ENCODE results near the gene COL4A2.

The COL4A2 gene

DNA sequence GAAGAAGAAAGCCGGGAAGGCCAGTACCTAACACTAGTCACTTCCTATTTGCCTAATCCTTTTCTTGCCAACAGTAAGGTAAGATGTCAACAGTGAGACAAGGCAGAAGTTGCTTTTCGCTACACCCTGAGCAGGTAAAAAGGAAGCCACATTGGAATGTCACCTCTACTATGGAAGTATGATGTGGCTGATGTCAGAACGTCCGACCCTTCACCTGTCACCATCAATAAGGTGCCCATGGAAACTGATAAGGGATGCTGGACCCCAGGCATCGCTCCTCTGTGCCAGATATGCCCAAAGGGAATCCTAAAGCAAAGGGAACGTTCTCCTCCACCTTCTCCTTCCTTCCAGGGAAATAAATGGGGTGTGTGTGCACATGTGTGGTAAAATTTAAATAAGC lies 34.4 kb upstream of the COL4A2 start:
- no peak for FAIRE-seq

DNA sequence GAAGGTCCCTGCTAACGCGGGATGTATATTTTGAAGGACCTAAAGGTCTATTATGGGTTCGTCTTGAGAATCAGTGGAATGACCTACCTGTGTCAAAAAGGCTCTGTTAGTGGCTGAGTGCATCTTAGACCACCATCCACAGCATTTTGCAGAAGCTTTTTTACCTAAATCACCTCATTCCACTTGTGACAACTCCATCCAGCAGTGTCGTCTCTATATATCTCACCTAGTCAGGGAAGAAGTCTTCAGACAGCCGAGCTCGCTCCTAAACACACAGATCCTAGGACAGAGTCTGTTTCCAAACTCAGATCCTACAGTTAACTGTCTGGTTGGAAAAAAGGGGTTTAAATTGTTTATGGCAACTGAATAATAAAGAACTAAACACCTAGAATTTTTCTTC lies 33.8 kb upstream of the COL4A2 start:
- no peak for FAIRE-seq

DNA sequence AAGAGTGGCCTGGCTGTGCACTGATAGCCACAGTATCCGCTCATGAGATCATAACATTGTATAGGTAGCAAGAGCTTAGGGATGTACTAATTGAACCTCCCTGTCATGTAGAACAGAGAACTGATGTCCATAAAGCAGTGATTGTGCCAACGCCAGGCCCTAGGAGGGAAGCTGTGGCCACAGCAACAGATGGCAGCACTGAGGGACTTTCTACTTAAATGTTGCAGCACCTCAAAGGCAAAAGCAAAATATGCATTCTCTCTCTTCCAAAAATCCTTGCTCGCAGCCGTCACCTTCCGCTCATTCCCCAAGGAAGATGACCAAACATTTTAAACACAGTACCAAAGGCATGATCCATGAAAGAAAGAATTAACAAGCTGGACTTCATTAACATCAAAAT lies 32.4 kb upstream of the COL4A2 start:
- no peak for FAIRE-seq

DNA sequence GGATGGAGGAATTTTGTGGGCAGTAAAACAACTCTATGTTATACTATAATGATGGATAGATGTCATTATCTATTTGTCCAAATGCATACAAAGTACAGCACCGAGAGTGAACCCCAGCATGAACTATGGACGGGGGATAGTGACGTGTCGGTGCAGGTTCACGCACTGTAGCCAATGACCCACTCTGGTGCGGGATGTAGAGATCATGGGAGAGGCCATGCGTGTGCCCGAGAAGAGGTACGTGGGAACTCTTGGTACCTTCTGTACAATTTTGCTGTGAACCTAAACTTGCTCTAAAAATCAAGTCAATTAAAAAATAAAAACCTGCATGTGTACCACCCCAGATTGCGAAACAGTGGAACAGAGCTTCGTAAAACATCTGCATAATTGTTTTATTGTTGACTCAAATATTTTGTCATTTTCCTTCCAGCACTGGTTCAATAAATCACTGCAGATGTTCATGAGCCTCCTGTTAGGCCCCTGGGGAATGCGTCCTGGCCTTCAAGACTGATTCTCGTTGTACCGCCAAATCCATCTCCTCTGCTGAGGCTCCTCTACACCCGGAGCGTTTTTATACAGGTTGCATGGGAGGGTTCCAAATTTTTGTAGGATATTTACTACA lies 31.0 kb upstream of the COL4A2 start:
- FAIRE-seq = no peak

DNA sequence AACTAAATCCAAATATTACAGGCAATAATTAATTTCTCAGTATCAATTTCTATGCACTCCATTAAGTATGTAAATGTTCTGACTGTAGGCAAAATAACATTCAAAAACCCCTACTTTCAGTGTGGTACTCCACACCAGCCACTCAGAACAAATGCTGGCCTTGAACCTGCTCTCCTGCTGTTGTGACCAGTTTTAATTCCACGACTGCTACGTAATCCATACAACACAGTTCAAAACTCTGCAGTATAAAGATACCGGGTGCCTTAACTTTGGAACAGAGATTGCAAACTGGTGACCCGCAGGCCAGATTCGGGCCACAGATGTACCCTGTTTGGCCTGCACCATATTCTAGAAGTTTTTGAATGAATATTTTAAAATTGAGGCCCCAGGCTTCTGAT lies 30.5 kb upstream of the COL4A2 start:
- no peak for FAIRE-seq

DNA sequence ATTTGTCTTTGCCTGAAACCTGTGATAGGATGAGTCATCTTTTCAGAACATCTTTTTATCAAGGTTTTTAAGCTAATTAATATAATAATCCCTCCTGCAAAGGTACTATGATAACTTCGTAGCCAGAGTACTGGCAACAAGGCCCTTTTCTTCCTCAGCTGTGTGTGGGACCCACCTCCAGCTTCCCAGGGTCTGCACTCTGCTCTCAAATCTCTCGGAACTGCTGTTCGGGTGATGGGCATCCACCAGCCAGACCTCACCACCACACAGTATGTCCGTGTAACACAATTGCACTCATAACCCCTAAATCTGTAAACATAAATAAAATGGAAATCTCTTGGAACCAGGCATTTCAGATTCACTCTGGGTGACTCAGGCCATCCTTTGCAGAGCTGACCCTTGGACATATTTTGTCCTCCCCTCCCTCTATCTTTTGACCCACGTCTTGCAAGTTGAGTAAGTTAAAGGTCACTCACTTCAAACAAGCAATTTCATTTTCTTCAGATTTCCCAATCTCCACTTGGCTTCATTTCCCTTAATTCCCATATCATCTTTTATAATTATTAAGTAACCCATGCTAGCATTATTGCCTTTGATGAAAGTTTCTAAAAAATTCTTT lies 29.6 kb upstream of the COL4A2 start:
- no peak for FAIRE-seq

DNA sequence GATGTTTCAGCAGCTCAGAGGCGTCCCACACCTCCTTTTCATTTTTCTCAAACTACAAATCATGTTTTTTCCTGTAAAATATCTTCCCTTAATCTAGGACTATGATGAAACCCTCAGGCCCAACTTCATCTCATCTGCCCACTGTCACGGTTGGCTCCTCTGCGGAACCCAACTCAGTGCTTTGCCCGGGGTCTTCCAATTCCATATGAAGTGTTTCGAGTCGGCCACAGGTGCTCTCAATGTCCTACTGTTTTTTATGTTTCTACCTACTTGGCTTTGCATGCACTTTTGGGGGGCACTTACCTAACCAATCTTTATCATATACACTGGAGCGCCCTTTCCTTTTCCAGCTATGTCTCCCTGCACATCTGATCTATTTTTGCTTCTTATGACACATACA lies 28.2 kb upstream of the COL4A2 start:
- no peak for FAIRE-seq

DNA sequence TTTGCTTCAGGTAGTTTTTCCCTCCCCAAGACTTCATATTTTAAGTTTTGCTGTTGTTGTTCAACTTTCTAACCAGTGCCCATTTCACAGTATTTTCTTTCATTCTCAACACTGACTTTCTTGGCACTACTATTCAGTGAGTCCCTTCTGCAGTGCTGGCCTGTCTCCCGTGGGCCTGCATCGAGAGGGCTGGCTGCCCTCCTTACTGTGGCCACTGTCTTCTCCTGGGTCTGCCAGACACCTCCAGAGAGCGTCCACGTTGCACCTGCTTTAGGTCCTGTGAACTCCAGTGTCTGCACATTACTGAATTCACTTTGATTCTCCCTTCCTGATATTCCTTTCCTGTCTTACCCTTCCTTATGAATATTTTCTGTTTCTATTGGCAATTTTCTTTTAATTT lies 27.4 kb upstream of the COL4A2 start:
- no peak for FAIRE-seq

DNA sequence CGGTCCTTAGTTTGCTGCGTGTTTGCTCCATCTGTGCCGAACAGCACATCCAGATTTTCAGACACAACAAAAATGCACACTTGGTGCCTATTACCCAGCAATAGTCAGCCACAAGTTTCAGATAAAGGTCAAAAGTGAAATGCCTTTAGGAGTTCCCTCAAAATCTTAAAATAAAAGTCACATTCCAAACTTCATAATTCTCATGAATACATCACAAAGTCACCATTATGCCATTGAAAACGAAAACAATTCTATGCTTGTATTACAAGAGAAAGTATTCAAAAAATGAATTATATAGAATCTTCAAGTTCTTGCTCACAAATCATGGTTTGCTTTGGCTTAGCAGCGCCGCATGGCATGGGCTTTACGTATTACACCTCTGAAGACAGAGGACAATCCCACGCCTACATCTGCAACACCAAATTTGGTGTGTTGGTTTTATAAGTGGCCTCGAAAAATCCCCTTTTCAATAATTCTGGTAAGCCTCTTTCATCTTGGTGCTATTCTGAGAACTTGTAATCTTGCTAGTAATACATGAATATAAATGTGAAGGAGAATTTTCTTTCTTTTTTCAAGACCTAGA lies 26.8 kb upstream of the COL4A2 start:
- no peak for FAIRE-seq

DNA sequence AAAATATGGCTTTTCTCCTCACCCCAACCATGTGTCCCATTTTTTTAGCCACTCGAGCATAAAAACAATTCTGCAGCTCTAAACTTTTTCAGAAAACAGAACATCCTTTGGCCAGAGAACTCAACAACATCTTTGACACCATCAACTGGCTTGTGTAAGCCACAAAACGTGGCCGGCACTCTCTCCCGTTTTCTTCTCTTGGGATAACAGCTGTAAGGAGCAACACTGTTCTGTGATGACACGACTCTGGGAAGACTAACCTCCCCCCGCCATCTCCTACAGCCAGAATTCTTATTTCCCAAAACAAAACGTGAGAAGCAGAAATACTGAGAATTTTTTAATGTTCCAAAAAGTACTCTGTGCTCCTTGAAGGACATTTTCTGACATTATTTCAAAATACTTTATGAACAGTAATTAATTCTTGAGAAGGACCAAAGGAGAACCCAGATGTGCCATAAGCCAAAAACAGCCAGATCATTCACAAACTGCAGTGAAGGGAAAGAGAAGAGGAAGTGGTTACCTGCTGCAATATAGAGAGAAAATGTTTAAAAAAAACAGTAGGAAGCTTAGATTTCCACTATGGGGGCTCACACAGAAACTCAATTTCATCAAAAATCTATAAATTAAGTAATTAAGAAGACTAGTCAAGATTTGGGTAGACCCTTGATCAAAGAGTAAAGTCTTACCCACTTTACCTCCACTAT lies 25.9 kb upstream of the COL4A2 start:
- FAIRE-seq = no peak

DNA sequence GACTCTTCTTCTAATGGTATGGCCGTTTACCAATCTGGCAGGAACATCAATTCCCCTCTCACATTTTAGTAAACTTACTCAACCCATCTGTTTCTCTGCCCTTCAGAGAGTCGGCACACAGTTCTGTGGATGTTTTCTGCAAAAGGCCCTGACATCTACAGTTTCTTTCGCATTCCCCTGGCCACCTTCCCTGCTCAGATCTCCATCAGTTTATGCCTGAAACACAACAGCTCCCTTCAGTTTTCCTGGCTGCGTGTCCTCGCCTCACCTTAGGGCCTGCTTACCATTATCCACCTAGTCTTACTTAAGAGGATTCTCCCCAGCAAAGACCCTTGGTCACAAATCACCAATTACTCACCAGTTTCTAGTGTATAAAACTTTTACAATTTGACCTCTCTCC lies 25.3 kb upstream of the COL4A2 start:
- FAIRE-seq = no peak

DNA sequence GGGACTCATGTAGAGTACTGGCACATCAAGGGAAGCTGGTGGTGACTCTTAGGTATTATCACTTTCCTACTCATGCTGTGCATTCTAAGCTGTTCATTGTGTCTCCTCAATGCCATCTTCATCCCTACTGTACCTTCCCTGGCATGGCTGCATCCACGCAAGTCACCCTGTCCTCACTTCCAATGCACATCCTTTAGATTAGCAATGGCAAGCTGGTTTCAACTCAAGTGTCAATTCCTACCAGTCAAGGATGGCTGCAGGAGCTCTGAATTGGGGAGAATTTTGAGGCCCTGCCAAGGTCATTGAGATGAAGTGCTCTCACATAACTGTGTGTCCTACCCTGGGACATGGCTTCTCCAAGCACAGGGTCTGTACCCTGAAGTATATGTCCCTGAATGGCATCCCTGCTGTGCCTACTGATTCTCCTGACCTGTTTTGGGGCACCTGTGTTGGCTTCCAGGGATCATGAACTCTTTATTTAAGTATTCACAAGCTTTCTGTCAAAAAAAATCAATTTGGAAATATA lies 24.7 kb upstream of the COL4A2 start:
- no peak for FAIRE-seq

DNA sequence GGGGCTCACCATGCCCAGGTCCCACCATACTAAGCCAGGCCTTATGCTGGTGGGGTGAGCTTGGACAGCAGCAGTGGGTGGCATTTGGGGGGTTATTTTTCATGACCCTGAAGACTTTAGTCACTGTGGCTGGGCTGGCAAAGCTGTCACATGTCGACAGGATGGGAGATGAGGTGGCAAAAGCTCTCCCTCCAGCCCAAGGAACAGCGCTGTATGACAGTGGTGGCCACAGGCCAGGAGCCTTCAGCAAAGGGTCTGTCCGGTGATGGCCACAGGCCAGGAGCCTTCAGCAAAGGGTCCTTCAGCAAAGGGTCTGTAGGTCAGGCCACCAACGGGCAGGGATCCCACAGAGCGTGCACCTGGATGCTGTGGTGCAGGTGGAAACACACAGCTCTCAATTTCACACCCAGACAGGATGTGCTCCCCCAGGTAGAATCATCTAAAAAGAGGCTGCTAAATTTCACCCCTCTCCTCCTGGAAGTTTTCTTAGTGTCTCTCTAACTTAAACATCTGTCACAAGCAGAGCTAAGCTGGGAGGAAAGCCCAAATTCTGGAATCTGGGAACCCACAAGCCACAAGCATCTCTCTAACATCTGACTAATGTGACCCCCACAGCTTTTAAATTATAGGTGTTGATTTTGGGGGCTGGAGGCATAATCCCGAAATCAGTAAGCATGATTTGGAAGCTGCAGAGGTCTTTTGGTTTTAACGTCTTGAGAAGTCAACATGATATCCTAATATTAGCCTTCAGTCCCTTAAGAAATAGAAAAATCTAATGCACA lies 23.2 kb upstream of the COL4A2 start:
- FAIRE-seq = no peak

DNA sequence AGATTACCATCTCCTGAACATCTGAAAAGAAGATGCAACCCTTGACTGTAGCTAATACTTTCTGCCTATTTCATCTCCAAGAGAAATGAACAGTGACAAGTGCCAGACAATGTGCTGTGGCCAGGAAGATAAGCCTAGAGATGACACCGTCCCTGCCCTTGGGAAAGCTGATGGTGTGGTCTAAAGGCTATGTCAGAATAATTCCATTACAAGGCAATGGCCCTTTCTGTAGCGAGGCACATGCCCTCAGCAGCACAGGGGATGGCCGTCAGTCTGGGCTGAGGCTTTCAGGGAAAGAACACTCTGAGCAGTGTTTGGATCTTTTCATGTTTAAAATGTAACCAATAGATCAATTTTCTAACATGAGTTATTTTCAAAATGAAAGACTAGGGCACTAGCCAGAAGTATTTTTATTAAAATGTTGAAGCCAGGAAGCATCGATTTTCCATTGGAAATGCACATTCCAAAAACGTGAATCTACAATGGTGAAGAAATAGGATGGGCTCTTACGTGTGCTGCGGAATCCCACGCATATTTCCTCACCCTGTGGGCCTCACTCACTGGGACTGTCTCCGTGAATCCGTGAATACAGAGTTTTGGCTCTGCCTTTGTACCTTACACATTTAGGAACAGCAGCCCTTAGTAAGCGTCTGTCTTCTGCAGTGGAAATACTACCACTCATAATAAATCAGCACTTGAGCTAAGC lies 22.2 kb upstream of the COL4A2 start:
- no peak for FAIRE-seq

DNA sequence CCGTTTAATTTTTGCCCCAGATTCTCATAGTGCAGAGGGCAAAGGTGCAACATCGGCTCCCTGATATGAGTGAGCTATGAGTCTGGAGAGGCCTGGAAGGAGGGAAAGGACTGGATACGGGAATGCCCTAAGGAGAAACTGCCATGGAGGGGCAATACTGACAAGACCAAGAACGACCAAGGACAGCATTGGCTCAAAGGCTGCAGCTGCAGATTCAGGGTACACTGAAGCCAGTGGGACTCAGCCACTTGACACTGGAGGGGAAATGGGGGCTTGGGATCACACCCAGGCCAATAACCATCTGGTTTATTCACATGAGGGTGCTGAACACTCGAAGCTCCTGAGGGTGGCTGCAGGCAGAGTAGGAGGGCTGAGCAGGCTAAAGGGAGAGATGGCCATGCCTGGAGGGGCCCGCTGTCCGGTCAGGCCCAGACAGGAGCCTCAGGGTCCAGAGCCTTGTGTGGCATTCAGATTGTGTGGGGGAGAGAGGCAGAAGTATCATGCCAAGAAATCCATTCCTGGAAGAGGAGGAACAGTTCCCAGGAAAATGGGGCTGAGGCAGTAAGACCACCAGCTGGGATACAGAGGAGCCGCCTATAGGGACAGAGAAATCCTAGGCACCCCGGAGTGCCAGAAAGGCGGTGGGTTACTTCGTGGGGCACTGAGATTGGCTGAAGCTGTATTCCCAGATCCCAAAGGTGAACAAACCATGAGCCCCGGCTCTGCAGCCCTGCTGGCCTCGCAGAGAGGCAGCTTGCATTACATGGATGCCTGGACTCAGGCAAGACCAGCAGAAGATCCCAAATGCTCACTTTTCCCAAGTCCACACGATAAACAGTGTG lies 20.9 kb upstream of the COL4A2 start:
- FAIRE-seq = no peak

DNA sequence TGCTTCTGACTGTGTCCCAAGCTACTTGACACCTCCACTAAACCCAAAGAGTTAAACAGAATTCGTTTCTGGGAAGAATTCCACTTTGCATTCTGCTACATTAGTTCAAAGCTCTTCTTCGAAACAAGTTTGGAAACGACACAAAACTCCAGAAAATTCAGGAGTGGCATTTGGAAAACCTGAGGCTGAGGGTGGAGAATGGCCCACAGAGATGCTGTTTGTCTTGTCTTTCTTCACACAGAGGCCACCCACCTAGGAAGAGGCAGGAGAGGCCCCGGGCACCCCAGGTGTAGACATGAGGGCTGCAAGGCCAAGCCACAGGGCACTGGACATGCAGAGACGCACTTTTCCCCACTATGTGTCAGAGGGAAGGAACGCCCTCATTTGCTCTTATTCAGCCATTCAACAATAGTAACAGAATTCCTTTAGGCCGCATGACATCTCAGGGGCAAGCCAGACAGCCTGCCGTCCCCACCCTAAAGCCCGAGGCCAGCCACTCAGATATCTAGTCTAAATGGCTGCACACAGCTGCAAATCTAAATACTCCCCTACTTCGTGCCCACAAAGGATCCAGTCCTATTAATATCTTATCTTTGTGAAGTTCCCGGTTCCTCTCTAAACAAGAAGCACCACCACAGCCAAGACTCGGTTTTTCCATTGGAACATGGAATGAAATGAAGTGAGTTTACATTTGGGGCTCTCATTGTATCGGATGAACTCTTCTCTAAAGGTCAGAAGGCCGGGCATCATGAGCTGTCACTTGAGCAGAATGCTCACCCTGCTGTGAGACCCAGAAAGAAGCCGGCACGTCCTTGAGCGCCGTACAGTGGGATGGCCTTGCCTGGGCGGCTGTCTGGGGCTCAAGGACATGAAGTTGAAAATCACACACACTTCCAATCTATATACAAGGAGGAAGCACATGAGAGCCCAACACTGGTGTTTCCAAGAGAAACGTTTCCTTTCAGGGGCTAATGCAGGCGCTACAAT lies 20.0 kb upstream of the COL4A2 start:
- FAIRE-seq = no peak

DNA sequence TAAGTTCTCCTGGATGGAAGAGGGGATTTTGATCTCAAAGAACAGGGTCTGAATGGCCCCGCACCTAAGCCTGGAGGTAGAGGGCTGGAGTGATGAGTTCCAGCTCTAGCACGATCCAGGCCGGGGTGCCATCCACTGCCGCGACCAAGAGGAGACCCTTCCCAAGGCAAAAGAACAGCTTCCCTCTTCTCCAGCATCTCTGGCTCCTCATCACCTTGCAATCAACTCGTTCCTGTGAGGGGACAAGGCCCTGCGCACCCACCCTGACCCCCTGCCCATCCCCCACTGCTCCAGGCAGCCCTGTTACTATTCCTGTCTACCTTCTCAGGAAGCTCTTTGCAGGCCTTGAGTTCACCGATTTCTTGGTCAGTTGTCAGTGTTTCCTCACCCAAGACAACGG lies 17.9 kb upstream of the COL4A2 start:
- FAIRE-seq = no peak

DNA sequence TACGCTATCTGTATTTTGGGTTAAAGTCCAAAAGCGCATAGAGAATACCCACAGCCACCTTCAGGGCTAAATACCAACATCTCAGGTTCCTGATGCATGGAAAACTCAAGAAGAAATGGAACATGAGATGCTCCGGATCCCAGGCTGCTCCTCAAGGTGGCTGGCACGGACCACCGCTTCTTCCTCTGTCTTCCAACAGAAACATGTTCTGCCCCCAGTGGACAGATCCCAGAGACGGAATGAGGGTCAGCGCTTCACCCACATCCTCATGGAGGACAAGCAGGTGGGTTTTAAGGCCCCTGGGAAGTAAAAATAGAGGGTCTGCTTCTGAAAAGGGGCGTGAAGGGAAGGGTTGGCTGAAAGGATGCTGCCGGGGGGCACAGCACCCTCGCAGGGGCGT lies 17.4 kb upstream of the COL4A2 start:
- no peak for FAIRE-seq

DNA sequence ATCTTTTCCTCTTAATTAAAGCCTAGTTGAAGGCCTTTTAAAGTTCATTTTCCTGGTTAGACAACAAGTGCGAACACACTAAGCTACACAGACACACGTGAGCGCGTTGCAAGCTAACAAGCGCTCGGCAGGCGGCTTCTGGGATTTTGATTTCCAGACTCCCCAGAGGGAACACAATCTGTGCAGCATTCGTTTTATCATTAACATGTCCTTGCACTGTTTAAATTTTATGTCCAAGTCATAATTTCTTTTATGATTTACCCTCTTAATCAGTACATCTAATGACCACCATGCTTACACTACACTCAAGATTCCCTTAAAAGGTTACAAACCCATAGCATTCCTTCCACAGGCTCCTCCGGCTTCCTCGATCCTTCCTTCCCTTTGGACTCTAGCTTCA lies 16.9 kb upstream of the COL4A2 start:
- FAIRE-seq = no peak

DNA sequence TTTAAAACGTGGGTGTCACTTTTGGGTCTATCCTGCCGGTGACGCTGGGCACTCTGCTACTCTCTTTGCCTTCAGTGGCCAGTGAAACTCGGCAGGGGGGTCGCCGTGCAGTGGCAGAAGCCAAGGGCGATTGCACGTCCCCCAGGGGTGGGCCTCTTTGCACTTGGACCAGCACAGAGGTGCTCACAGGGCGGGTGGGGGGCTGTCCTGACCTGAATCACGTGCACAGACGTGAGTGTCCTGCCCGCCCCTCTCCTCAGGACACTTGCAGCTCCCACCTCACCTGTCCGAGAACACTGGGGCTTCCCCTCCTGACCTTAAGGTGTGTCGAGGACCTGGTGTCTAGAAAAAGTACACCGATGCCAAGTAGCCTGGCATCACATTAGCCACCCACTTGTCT lies 16.3 kb upstream of the COL4A2 start:
- no peak for FAIRE-seq

Data from G401.6 (cell line).